Ectodermal cell (in vitro differentiated cells): Measurements from ENCODE around the gene NCF4.

Experiments used
- H3K27ac ChIP-seq: 2 replicates; pipeline ENCODE4 v1.7.0; 2013; ENCODE audit warnings: mild to moderate bottlenecking, low read depth, low read length; ENCODE audit not compliant: insufficient read depth, poor library complexity, severe bottlenecking
- H3K27me3 ChIP-seq: 2 replicates; pipeline ENCODE4 v1.7.0; 2013; ENCODE audit warnings: mild to moderate bottlenecking, low read length; ENCODE audit not compliant: insufficient read depth, control insufficient read depth, poor library complexity, severe bottlenecking
- H3K36me3 ChIP-seq: one replicate; pipeline ENCODE4 v1.7.0; 2013; ENCODE audit warnings: low read length; ENCODE audit not compliant: control insufficient read depth, insufficient read depth
- H3K4me1 ChIP-seq: one replicate; pipeline ENCODE4 v1.7.0; 2013; ENCODE audit warnings: low read length; ENCODE audit not compliant: control insufficient read depth, insufficient read depth
- H3K4me3 ChIP-seq: 2 replicates; pipeline ENCODE4 v1.7.0; 2013; ENCODE audit warnings: low read depth, low read length, control low read depth; ENCODE audit not compliant: insufficient read depth
- H3K9me3 ChIP-seq: 2 replicates; pipeline ENCODE4 v1.7.0; 2013; ENCODE audit warnings: mild to moderate bottlenecking, low read length, moderate library complexity; ENCODE audit not compliant: control insufficient read depth
- WGBS, 2 experiments: methylation state at CpG; one replicate each; pipeline ENCODE4 v1.1.7; 2013; ENCODE audit warnings: missing lambda C conversion rate in 2 of 2; 5-methylcytosine and 5-hydroxymethylcytosine counted together

Gene NCF4

DNA sequence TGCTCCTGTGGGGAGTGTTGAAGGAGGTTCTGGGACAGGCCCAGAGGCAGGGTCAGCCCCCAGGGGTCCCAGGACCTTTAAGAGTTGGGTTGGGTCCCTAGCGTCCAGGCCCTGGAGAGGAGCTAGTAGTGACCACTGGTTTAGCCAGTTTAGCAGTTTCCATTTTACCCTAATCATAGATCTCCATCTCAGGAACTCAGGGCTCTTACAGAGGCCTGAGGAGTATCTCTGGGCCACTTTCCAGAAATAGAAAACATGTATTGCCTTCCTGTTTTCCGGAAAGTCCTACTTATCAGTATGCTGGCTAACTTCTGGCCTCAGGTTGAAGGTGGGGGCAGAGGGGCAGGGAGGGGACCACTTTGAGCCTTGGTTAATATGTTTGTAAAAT, 13.5 kb downstream of the NCF4 start:
- no peaks in the 10 kb centered on the region for H3K36me3 ChIP-seq
- no peaks in the 10 kb centered on the region for H3K4me1 ChIP-seq
- no peaks in the 10 kb centered on the region for H3K27me3 ChIP-seq
- H3K4me3 ChIP-seq = no peak overlapping the region
- H3K9me3 ChIP-seq = no peaks in the 10 kb centered on the region
- WGBS, 2 experiments = 90 to 96% methylated on average over 2 of the region's 2 CpGs
- no peak overlapping the region for H3K27ac ChIP-seq

GRCh38 chr22:36874736-36875135, 13.9 kb downstream of the NCF4 start:
- Histone ChIP-seq H3K4me1 (no peaks in the 10 kb centered on the region), H3K27ac (no peak overlapping the region), H3K27me3 (no peaks in the 10 kb centered on the region), H3K36me3 (no peaks in the 10 kb centered on the region), H3K4me3 (no peak overlapping the region), H3K9me3 (no peaks in the 10 kb centered on the region)
- WGBS, 2 experiments = 96 to 98% methylated on average over 8 of the region's 9 CpGs

- Histone ChIP-seq H3K27me3 (no peaks in the 10 kb centered on the region), H3K4me3 (no peak overlapping the region), H3K27ac (no peak overlapping the region), H3K4me1 (no peaks in the 10 kb centered on the region), H3K9me3 (no peaks in the 10 kb centered on the region), H3K36me3 (no peaks in the 10 kb centered on the region)
- WGBS, 2 experiments = 85 to 86% methylated on average over 6 of the region's 6 CpGs
Observed at GRCh38 chr22:36875741-36876140, 14.9 kb downstream of the NCF4 start.

- Histone ChIP-seq H3K4me3 (no peak overlapping the region), H3K27me3 (no peaks in the 10 kb centered on the region), H3K4me1 (no peaks in the 10 kb centered on the region), H3K36me3 (no peaks in the 10 kb centered on the region), H3K9me3 (no peaks in the 10 kb centered on the region), H3K27ac (no peak overlapping the region)
- 95 to 96% methylated on average over 7 of the region's 7 CpGs for WGBS, 2 experiments
Observed at GRCh38 chr22:36879775-36880174, 19.0 kb downstream of the NCF4 start.

DNA sequence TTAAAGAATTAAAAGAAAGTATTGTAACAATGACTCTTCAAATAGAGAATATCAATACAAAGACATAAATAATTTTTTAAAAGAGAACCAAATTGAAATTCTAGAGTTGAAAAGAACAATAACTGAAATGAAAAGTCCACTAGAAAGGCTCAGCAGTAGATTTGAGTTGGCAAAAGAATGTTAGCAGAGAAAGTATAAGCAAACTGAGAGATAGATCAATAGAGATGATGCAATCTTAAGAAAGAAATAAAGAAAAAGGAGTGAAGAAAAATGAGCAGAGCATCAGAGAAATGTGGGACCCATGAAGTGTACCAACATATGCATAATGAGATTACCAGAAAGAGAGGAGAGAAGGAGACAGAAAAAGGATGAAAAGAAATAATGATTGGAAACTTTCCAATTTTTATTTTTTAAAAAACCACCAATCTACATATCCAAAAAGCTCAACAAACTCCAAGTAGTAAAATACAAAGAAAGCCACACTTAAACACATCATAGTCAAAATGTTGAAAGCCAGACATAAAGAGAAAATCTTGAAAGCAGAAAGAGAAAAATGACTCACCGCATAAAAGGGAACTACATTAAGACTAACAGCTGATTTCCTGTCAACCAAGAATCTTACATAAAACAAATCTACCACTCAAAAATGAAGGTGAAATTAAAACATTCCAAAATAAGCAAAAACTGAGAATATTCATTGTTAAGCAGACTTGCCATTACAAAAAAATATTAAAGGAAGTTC, 20.9 kb downstream of the NCF4 start:
- no peak overlapping the region for H3K4me3 ChIP-seq
- H3K4me1 ChIP-seq = no peaks in the 10 kb centered on the region
- no peaks in the 10 kb centered on the region for H3K27me3 ChIP-seq
- no peak overlapping the region for H3K27ac ChIP-seq
- H3K9me3 ChIP-seq = peaks cover 2% of the 10 kb centered on the region
- 85% methylated on average over 1 of the region's 1 CpG; no CpG with 5 or more reads in 1 of the 2 experiments for WGBS, 2 experiments
- H3K36me3 ChIP-seq = no peaks in the 10 kb centered on the region

GRCh38 chr22:36884349-36885158, 23.7 kb downstream of the NCF4 start:
- Histone ChIP-seq H3K4me1 (no peaks in the 10 kb centered on the region), H3K9me3 (peaks cover 2% of the 10 kb centered on the region), H3K36me3 (no peaks in the 10 kb centered on the region), H3K27me3 (no peaks in the 10 kb centered on the region), H3K4me3 (no peak overlapping the region), H3K27ac (no peak overlapping the region)
- WGBS, 2 experiments = 84 to 99% methylated on average over 3 to 5 of the region's 5 CpGs

DNA sequence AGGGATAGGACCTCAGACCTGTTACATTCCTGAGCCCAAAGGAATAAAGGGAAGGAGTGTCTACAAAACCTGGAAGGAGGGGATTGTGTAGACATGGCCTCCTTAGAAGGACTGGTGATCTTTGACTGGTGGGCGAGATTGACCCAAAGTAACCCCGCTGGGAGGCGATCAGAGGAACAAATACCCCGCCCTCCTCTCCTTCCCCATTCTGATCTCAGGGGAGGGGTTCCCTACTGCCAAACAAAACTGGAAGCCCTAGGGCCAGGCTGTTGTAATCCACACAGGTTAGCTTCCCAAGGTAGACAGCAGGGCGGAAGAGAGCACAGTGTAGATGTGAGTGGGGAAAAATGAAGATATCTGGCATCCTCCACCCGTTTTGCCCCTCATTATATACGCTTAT, 24.7 kb downstream of the NCF4 start:
- Histone ChIP-seq H3K27me3 (no peaks in the 10 kb centered on the region), H3K27ac (no peak overlapping the region), H3K9me3 (peaks cover 2% of the 10 kb centered on the region), H3K4me1 (no peaks in the 10 kb centered on the region), H3K36me3 (no peaks in the 10 kb centered on the region), H3K4me3 (no peak overlapping the region)
- 72 to 74% methylated on average over 7 of the region's 7 CpGs for WGBS, 2 experiments

DNA sequence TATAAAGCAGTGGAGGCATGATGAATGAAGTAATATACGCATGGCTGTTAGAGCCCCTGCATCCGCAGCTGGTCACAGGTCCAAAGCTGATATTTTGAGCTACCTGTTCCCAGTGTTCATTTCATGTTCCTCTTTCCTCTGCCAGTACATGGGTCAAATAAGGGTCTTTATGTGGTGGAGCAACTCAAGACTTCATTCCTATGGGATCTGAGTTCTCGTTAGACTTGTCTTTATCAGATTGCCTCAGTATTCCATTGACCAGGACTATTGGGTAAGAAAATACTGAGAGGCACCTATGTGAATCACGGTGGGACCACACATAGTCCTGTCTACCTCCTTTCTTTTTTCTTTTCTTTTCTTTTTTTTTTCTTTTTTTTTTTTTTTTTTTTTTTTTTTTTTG, 25.2 kb downstream of the NCF4 start:
- Histone ChIP-seq H3K4me1 (no peaks in the 10 kb centered on the region), H3K27me3 (no peaks in the 10 kb centered on the region), H3K36me3 (no peaks in the 10 kb centered on the region), H3K9me3 (peaks cover 2% of the 10 kb centered on the region), H3K27ac (no peak overlapping the region), H3K4me3 (no peak overlapping the region)
- WGBS, 2 experiments = 90 to 100% methylated on average over 3 to 4 of the region's 4 CpGs

DNA sequence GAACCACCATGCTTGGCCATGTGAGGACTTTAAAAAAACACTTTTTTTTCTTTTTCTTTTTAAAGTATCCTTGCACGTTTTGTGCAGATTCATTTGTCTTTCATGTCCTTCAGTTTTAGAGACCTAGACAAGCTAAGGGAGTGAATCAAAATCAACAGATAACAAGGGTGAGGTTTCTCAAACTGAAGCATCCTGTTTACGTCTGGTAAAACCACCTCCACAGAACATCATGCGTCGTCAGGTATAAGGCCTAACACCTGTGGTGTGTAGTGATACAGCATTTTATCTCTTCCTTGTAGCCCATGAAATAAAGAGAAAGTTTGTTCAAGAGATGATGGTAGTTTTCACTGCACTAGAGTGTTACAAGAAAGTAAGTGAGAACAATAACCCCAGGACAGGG, 26.4 kb downstream of the NCF4 start:
- H3K9me3 ChIP-seq = peaks cover 2% of the 10 kb centered on the region
- H3K4me1 ChIP-seq = no peaks in the 10 kb centered on the region
- H3K36me3 ChIP-seq = no peaks in the 10 kb centered on the region
- no peaks in the 10 kb centered on the region for H3K27me3 ChIP-seq
- no peak overlapping the region for H3K4me3 ChIP-seq
- 92 to 96% methylated on average over 4 of the region's 4 CpGs for WGBS, 2 experiments
- H3K27ac ChIP-seq = no peak overlapping the region

DNA sequence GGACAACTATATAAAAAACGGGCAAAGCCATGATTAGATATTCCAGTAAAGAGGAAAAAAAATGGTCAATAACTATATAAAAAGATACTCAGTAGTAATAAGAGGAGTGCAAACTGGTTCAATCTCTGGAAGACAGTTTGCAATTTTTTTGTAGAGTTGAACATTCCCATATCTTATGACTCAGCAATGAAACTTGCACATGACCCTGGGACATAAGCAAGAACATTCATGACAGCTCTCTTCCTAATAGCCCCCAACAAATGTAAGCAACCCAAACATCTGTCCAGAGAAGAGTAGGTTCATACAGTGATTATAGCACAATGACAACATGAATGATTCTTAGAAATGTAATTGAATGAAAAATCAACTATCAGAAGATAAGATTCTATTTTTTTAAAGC, 30.8 kb downstream of the NCF4 start:
- no peaks in the 10 kb centered on the region for H3K27me3 ChIP-seq

More for the DNA sequence above, 30.8 kb downstream of the NCF4 start:
- Histone ChIP-seq H3K4me3 (no peak overlapping the region), H3K4me1 (no peaks in the 10 kb centered on the region), H3K9me3 (no peaks in the 10 kb centered on the region), H3K36me3 (no peaks in the 10 kb centered on the region), H3K27ac (no peak overlapping the region)
- WGBS, 2 experiments = no CpG with 5 or more reads among the region's 1 CpG
